Vagina (tissue), 2 donors: ENCODE data around the gene GUCD1.

ENCODE experiments used
- POLR2A ChIP-seq, 2 donors: fragments of 450-650 bp; IDR thresholded peaks; one replicate each; pipeline ENCODE4 v1.6.1; 2017; ENCODE audit warnings: antibody characterized with exemption in 2 of 2, mild to moderate bottlenecking in 2 of 2, moderate library complexity in 2 of 2
- TF ChIP-seq, protein P1 (sequence below), 3 experiments: fragments of 450-650 bp in 2 of 3; fragments of 200-600 bp in 1 of 3; sonication (generic) in 1 of 3; IDR thresholded peaks; one replicate each; pipeline ENCODE4 v1.5.1; 2017 to 2019; ENCODE audit warnings: antibody characterized with exemption in 3 of 3, mild to moderate bottlenecking in 2 of 3, moderate library complexity in 2 of 3

DNA sequence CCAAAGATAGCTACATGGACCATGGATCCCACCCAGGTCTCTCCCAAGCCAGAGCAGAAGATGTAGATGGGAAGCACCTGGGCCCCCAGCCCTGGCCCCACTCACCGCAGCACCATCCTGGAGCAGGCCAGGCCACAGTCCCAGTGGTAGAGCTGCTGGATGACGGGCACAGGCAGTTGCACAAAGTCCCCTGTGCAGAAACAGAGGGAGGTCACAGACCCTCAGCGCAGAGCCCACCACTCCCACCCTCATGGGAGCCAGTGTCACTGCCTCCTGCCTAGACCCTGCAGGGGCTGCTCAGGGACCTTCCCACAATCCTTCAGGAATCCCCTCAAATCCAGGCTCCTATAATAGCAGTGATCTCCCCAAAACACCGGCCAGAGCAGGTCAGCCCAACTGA lies 6.1 kb downstream of the GUCD1 start:
- TF ChIP-seq, protein P1, sequence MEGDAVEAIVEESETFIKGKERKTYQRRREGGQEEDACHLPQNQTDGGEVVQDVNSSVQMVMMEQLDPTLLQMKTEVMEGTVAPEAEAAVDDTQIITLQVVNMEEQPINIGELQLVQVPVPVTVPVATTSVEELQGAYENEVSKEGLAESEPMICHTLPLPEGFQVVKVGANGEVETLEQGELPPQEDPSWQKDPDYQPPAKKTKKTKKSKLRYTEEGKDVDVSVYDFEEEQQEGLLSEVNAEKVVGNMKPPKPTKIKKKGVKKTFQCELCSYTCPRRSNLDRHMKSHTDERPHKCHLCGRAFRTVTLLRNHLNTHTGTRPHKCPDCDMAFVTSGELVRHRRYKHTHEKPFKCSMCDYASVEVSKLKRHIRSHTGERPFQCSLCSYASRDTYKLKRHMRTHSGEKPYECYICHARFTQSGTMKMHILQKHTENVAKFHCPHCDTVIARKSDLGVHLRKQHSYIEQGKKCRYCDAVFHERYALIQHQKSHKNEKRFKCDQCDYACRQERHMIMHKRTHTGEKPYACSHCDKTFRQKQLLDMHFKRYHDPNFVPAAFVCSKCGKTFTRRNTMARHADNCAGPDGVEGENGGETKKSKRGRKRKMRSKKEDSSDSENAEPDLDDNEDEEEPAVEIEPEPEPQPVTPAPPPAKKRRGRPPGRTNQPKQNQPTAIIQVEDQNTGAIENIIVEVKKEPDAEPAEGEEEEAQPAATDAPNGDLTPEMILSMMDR (IDR thresholded peaks at IDR 0.05), result no peak
- TF ChIP-seq POLR2A (IDR thresholded peaks at IDR 0.05), result no peak
